DOHH2 (cell line): Measurements from ENCODE around the gene COL5A3.

ENCODE experiments used
- H3F3A ChIP-seq: fragments of 200-600 bp; sonication (generic), shearing (Covaris generic); 2 replicates; pipeline ENCODE4 v1.6.0; 2016; ENCODE audit warnings: antibody characterized with exemption, mild to moderate bottlenecking; ENCODE audit not compliant: control insufficient read depth, insufficient read depth
- H3K27ac ChIP-seq: fragments of 200-600 bp; sonication (generic); 2 replicates; pipeline ENCODE4 v1.5.1; 2014; ENCODE audit warnings: low read depth, mild to moderate bottlenecking, low read length, moderate library complexity
- H3K27me3 ChIP-seq: fragments of 200-600 bp; sonication (generic); 2 replicates; pipeline ENCODE4 v1.6.1; 2014; ENCODE audit warnings: mild to moderate bottlenecking, low read length, mixed read lengths; ENCODE audit not compliant: control insufficient read depth
- H3K36me3 ChIP-seq: fragments of 200-600 bp; sonication (generic); 2 replicates; pipeline ENCODE4 v1.6.1; 2014; ENCODE audit warnings: mild to moderate bottlenecking, low read length, moderate library complexity, mixed read lengths; ENCODE audit not compliant: control insufficient read depth
- H3K4me1 ChIP-seq: fragments of 200-600 bp; sonication (generic); 2 replicates; pipeline ENCODE4 v1.6.1; 2014; ENCODE audit warnings: mild to moderate bottlenecking, low read length, mixed read lengths; ENCODE audit not compliant: control insufficient read depth
- H3K4me2 ChIP-seq: fragments of 200-600 bp; sonication (generic); 2 replicates; pipeline ENCODE4 v1.6.0; 2014; ENCODE audit warnings: mild to moderate bottlenecking, low read length, moderate library complexity
- H3K4me3 ChIP-seq: fragments of 200-600 bp; sonication (generic); 2 replicates; pipeline ENCODE4 v1.5.1; 2014; ENCODE audit warnings: mild to moderate bottlenecking, low read length, mixed read lengths
- H3K79me2 ChIP-seq: fragments of 200-600 bp; sonication (generic); 2 replicates; pipeline ENCODE4 v1.6.1; 2014; ENCODE audit warnings: mild to moderate bottlenecking, low read length, mixed read lengths; ENCODE audit not compliant: control insufficient read depth
- H3K9me2 ChIP-seq: fragments of 200-600 bp; sonication (generic); replicated peaks from 2 replicates; pipeline ENCODE4 v1.6.1; 2014; ENCODE audit warnings: mild to moderate bottlenecking, low read length, mixed read lengths; ENCODE audit not compliant: control insufficient read depth
- H3K9me3 ChIP-seq: fragments of 200-600 bp; sonication (generic); 2 replicates; pipeline ENCODE4 v1.6.1; 2014; ENCODE audit warnings: antibody characterized with exemption, low read length, mixed read lengths; ENCODE audit not compliant: control insufficient read depth, insufficient read depth
- H4K20me1 ChIP-seq: fragments of 200-600 bp; sonication (generic); 2 replicates; pipeline ENCODE4 v1.6.0; 2014; ENCODE audit warnings: low read depth, mild to moderate bottlenecking, antibody characterized with exemption, low read length, moderate library complexity; ENCODE audit not compliant: control insufficient read depth, insufficient read depth
- CTCF ChIP-seq: fragments of 200-600 bp; sonication (generic); IDR thresholded peaks from one replicate; pipeline ENCODE4 v1.5.1; 2014; ENCODE audit warnings: antibody characterized with exemption, mild to moderate bottlenecking, low read depth, low read length; ENCODE audit not compliant: poor library complexity, severe bottlenecking
- EZH2phosphoT487 ChIP-seq: fragments of 200-600 bp; sonication (generic); IDR thresholded peaks from 2 replicates; pipeline ENCODE4 v1.6.1; 2017; ENCODE audit warnings: borderline replicate concordance, mild to moderate bottlenecking, antibody characterized with exemption, low read length, moderate library complexity, mixed read lengths

Gene COL5A3

GRCh38 chr19:9996541-9996940 lies 13.8 kb downstream of the COL5A3 start:
- H3K4me2 ChIP-seq, result no peak overlapping the region
- no peaks in the 10 kb centered on the region for H3K9me3 ChIP-seq
- H3K27me3 ChIP-seq, result no peaks in the 10 kb centered on the region; the same call in 1 of the 2 replicates
- H3K36me3 ChIP-seq, result no peaks in the 10 kb centered on the region
- no peaks in the 10 kb centered on the region for H3K79me2 ChIP-seq
- no peak overlapping the region for H3K4me3 ChIP-seq
- H3K4me1 ChIP-seq, result no peaks in the 10 kb centered on the region
- TF ChIP-seq EZH2phosphoT487 (no peak), CTCF (no peak)
- H4K20me1 ChIP-seq, result no peaks in the 10 kb centered on the region
- no peaks in the 10 kb centered on the region for H3K9me2 ChIP-seq
- no peak overlapping the region for H3K27ac ChIP-seq
- no peaks in the 10 kb centered on the region for H3F3A ChIP-seq

- no peaks in the 10 kb centered on the region for H3K9me3 ChIP-seq
- H4K20me1 ChIP-seq, result no peaks in the 10 kb centered on the region
- no peaks in the 10 kb centered on the region for H3F3A ChIP-seq
- no peak overlapping the region for H3K4me2 ChIP-seq
- no peaks in the 10 kb centered on the region for H3K4me1 ChIP-seq
- H3K9me2 ChIP-seq, result no peaks in the 10 kb centered on the region
- H3K4me3 ChIP-seq, result no peak overlapping the region
- H3K27me3 ChIP-seq, result no peaks in the 10 kb centered on the region; the same call in 1 of the 2 replicates
- no peak overlapping the region for H3K27ac ChIP-seq
- no peaks in the 10 kb centered on the region for H3K36me3 ChIP-seq
- H3K79me2 ChIP-seq, result no peaks in the 10 kb centered on the region
- TF ChIP-seq EZH2phosphoT487, result no peak
- no peak for TF ChIP-seq CTCF
Measured at GRCh38 chr19:9995999-9996398, 14.3 kb downstream of the COL5A3 start.

- TF ChIP-seq CTCF (no peak), EZH2phosphoT487 (no peak)
- Histone ChIP-seq H3F3A (no peaks in the 10 kb centered on the region), H3K27me3 (no peaks in the 10 kb centered on the region; the same call in 1 of the 2 replicates)
Measured at GRCh38 chr19:9995084-9995483, 15.2 kb downstream of the COL5A3 start.

More at GRCh38 chr19:9995084-9995483, 15.2 kb downstream of the COL5A3 start:
- Histone ChIP-seq H3K9me3 (no peaks in the 10 kb centered on the region), H3K27ac (no peak overlapping the region), H3K9me2 (no peaks in the 10 kb centered on the region), H3K36me3 (no peaks in the 10 kb centered on the region), H3K4me2 (no peak overlapping the region), H3K4me1 (no peaks in the 10 kb centered on the region), H3K79me2 (no peaks in the 10 kb centered on the region), H4K20me1 (no peaks in the 10 kb centered on the region), H3K4me3 (no peak overlapping the region)
